ENCODE results near the gene AFP.

DNA sequence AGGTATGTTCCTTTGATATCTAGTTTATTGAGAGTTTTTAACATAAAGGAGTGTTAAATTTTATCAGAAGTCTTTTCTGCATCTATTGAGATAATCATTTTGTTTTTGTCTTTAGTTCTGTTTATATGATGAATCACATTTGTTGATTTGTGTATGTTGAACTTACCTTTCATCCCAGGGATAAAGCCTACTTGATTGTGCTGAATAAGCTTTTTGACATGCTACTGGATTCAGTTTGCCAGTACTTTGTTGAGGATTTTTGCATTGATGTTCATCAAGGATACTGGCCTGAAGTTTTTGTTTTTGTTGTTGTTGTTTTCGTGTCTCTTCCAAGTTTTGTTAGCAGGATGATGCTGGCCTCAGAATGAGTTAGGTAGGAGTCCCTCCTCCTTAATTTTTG, 34.7 kb downstream of the AFP start:
- TF ChIP-seq RAD21 (IDR thresholded peaks at IDR 0.05 in 1 of 2, conservative IDR thresholded peaks at IDR 0.05 in 1 of 2; ENCODE audit: low read depth in 2 of 2, low read length in 2 of 2) (no peak), TEAD4 (IDR thresholded peaks at IDR 0.05; ENCODE audit: low read depth, low read length) (no peak), JUN (IDR thresholded peaks at IDR 0.05; ENCODE audit: low read depth, low read length) (no peak), CBX5 (IDR thresholded peaks at IDR 0.05; ENCODE audit: low read depth, low read length) (no peak), CEBPB (IDR thresholded peaks at IDR 0.05; ENCODE audit: low read depth, low read length) (no peak), TCF12 (IDR thresholded peaks at IDR 0.05; ENCODE audit: low read depth, low read length) (no peak), RXRA (IDR thresholded peaks at IDR 0.05; ENCODE audit: insufficient read depth, low read depth, low read length) (no peak), EP300 (IDR thresholded peaks at IDR 0.05; ENCODE audit: borderline replicate concordance in 1 of 2, low read depth in 2 of 2, low read length in 2 of 2) (no peak), ZNF274 (IDR thresholded peaks at IDR 0.05; ENCODE audit: borderline replicate concordance, extremely low read depth, low read length) (no peak), EZH2 (IDR thresholded peaks at IDR 0.05; ENCODE audit: low read depth, low read length, severe bottlenecking) (no peak)
- TF ChIP-seq, protein P1, sequence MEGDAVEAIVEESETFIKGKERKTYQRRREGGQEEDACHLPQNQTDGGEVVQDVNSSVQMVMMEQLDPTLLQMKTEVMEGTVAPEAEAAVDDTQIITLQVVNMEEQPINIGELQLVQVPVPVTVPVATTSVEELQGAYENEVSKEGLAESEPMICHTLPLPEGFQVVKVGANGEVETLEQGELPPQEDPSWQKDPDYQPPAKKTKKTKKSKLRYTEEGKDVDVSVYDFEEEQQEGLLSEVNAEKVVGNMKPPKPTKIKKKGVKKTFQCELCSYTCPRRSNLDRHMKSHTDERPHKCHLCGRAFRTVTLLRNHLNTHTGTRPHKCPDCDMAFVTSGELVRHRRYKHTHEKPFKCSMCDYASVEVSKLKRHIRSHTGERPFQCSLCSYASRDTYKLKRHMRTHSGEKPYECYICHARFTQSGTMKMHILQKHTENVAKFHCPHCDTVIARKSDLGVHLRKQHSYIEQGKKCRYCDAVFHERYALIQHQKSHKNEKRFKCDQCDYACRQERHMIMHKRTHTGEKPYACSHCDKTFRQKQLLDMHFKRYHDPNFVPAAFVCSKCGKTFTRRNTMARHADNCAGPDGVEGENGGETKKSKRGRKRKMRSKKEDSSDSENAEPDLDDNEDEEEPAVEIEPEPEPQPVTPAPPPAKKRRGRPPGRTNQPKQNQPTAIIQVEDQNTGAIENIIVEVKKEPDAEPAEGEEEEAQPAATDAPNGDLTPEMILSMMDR (IDR thresholded peaks at IDR 0.05; ENCODE audit: control extremely low read depth in 1 of 3, insufficient read depth in 1 of 3, low read depth in 1 of 3, low read length in 3 of 3), result no peak
- TF ChIP-seq, protein P2, sequence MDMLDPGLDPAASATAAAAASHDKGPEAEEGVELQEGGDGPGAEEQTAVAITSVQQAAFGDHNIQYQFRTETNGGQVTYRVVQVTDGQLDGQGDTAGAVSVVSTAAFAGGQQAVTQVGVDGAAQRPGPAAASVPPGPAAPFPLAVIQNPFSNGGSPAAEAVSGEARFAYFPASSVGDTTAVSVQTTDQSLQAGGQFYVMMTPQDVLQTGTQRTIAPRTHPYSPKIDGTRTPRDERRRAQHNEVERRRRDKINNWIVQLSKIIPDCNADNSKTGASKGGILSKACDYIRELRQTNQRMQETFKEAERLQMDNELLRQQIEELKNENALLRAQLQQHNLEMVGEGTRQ (IDR thresholded peaks at IDR 0.05; ENCODE audit: low read length), result no peak
